Fibroblast of lung (primary cell): Measurements from ENCODE around the gene PHC1.
"Not testable (repeated sequence)": the region's sequence is repeated elsewhere in the genome, so short reads cannot be mapped to it uniquely, and the experiment has no call there.

ENCODE experiments used
- CTCF ChIP-seq, 2 donors: IDR thresholded peaks in 1 of 2; conservative IDR thresholded peaks in 1 of 2; 1 replicate in 1 of 2; 2 replicates in 1 of 2; pipeline ENCODE4 v1.5.1; 2011 to 2012; ENCODE audit warnings: low read length in 2 of 2, control low read depth in 1 of 2, inconsistent platforms in 1 of 2, low read depth in 1 of 2, mild to moderate bottlenecking in 1 of 2
- EZH2 ChIP-seq: IDR thresholded peaks from 2 replicates; pipeline ENCODE4 v1.5.1; 2012; ENCODE audit warnings: low read length, control low read depth, mild to moderate bottlenecking; ENCODE audit errors: missing control alignments

- not testable (repeated sequence) for TF ChIP-seq CTCF (conservative IDR thresholded peaks at IDR 0.05 in 1 of 2, IDR thresholded peaks at IDR 0.05 in 1 of 2; ENCODE audit: low read depth in 1 of 2, low read length in 2 of 2); EZH2
Measured at GRCh38 chr12:8919643-8920042, 5.3 kb downstream of the PHC1 start.
